Choroid plexus epithelial cell (primary cell): ENCODE results near the gene AGT.

Experiments
- DNase-seq: peaks from one replicate; pipeline ENCODE4 v3.0.0-alpha.2; 2010; ENCODE audit warnings: low read depth
- H3K4me3 ChIP-seq: 2 replicates; pipeline ENCODE4 v1.5.1; 2011; ENCODE audit warnings: low read depth, mild to moderate bottlenecking, control low read depth, low read length, moderate library complexity
- CTCF ChIP-seq: conservative IDR thresholded peaks from 2 replicates; pipeline ENCODE4 v1.5.1; 2011; ENCODE audit warnings: low read depth, mild to moderate bottlenecking, control low read depth, inconsistent platforms, low read length, moderate library complexity

Gene AGT

GRCh38 chr1:230749150-230749549 lies 35.2 kb upstream of the AGT start:
- TF ChIP-seq CTCF = no peak
- H3K4me3 ChIP-seq = no peak overlapping the region
- no peak for DNase-seq

- no peak for DNase-seq
- no peak overlapping the region for H3K4me3 ChIP-seq
- TF ChIP-seq CTCF = no peak
Observed at GRCh38 chr1:230747890-230748800, 34.2 kb upstream of the AGT start.

- H3K4me3 ChIP-seq = no peak within 1 kb of the TSS
- TF ChIP-seq CTCF = no peak
Observed at GRCh38 chr1:230747127-230747730, 33.3 kb upstream of the AGT start, which contains the start of gene CAPN9. TSS of gene CAPN9 (plus strand) at chr1:230747388. CDS start at chr1:230747497, 109 bp downstream.

GRCh38 chr1:230746617-230747016 lies 32.7 kb upstream of the AGT start:
- no peak overlapping the region for H3K4me3 ChIP-seq
- no peak for TF ChIP-seq CTCF
- DNase-seq = no peak

More at GRCh38 chr1:230747127-230747730, 33.3 kb upstream of the AGT start, which contains the start of gene CAPN9:
- no peak for DNase-seq

- DNase-seq = no peak
- TF ChIP-seq CTCF = no peak
- H3K4me3 ChIP-seq = no peak overlapping the region
Observed at GRCh38 chr1:230745071-230745470, 31.1 kb upstream of the AGT start.

GRCh38 chr1:230744382-230744781 lies 30.5 kb upstream of the AGT start:
- no peak for TF ChIP-seq CTCF
- no peak overlapping the region for H3K4me3 ChIP-seq
- peak; percentile 51 for DNase-seq
